ENCODE measurements around the gene MAP6. TPM values are rescaled to one million over a fixed set of nuclear protein-coding genes. Genes with fewer than 3 reads are reported as not detected.

MAP6 gene
- total RNA-seq, 3 donors from 2014 or later (not counting 1 experiment from before 2014, with no cell fraction given) = not detected

GRCh38 chr11:75598264-75598663, 70.6 kb downstream of the MAP6 start:
- Mint-ChIP-seq H3K4me1 (peaks cover 0 to 7% of the 10 kb centered on the region in 2 donors), H3K27ac (no peak overlapping the region), H3K9me3 (no peaks in the 10 kb centered on the region), H3K27me3 (ENCODE audit: low read depth in 2 of 2) (peaks cover 6 to 24% of the 10 kb centered on the region in 2 donors), H3K4me3 (no peak overlapping the region), H3K36me3 (no peaks in the 10 kb centered on the region)
- no peak overlapping the region for H3K4me3 ChIP-seq (ENCODE audit: low read length)
- no peak overlapping the region for H3K27ac ChIP-seq (ENCODE audit: low read length)
- H3K36me3 ChIP-seq (ENCODE audit: control insufficient read depth, insufficient read depth, low read length) = no peaks in the 10 kb centered on the region
- intact Hi-C loops (cut with micrococcal nuclease) = no loop called here
- H3K27me3 ChIP-seq (ENCODE audit: control insufficient read depth, insufficient read depth, low read length) = no peaks in the 10 kb centered on the region
- ATAC-seq (no peak), DNase-seq (no peak)
- TF ChIP-seq CTCF (IDR thresholded peaks at IDR 0.05) = no peak
- H3K9me3 ChIP-seq (ENCODE audit: control insufficient read depth, insufficient read depth, low read length) = no peaks in the 10 kb centered on the region
- no peaks in the 10 kb centered on the region for H3K4me1 ChIP-seq (ENCODE audit: control insufficient read depth, insufficient read depth, low read length)

GRCh38 chr11:75597636-75598035, 71.2 kb downstream of the MAP6 start:
- peaks cover 3% of the 10 kb centered on the region for H3K4me1 ChIP-seq (ENCODE audit: control insufficient read depth, insufficient read depth, low read length)
- no peaks in the 10 kb centered on the region for H3K36me3 ChIP-seq (ENCODE audit: control insufficient read depth, insufficient read depth, low read length)
- H3K9me3 ChIP-seq (ENCODE audit: control insufficient read depth, insufficient read depth, low read length) = no peaks in the 10 kb centered on the region
- Mint-ChIP-seq H3K27me3 (ENCODE audit: low read depth in 2 of 2) (peaks cover 4 to 18% of the 10 kb centered on the region in 2 donors), H3K27ac (no peak overlapping the region), H3K36me3 (no peaks in the 10 kb centered on the region), H3K9me3 (no peaks in the 10 kb centered on the region), H3K4me3 (no peak overlapping the region), H3K4me1 (peaks cover 6 to 14% of the 10 kb centered on the region in 2 donors)
- WGBS (ENCODE audit: insufficient coverage) = 75% methylated on average over 4 of the region's 4 CpGs
- DNase-seq (no peak), ATAC-seq (no peak)
- intact Hi-C loops (cut with micrococcal nuclease) = no loop called here
- H3K4me3 ChIP-seq (ENCODE audit: low read length) = no peak overlapping the region
- no peak for TF ChIP-seq CTCF (IDR thresholded peaks at IDR 0.05)
- H3K27me3 ChIP-seq (ENCODE audit: control insufficient read depth, insufficient read depth, low read length) = no peaks in the 10 kb centered on the region
- no peak overlapping the region for H3K27ac ChIP-seq (ENCODE audit: low read length)

GRCh38 chr11:75596914-75597313, 71.9 kb downstream of the MAP6 start:
- 90% methylated on average over 3 of the region's 4 CpGs for WGBS (ENCODE audit: insufficient coverage)
- Histone ChIP-seq H3K4me1 (ENCODE audit: control insufficient read depth, insufficient read depth, low read length) (peaks cover 10% of the 10 kb centered on the region), H3K27me3 (ENCODE audit: control insufficient read depth, insufficient read depth, low read length) (no peaks in the 10 kb centered on the region), H3K4me3 (ENCODE audit: low read length) (no peak overlapping the region), H3K9me3 (ENCODE audit: control insufficient read depth, insufficient read depth, low read length) (no peaks in the 10 kb centered on the region), H3K27ac (ENCODE audit: low read length) (no peak overlapping the region), H3K36me3 (ENCODE audit: control insufficient read depth, insufficient read depth, low read length) (no peaks in the 10 kb centered on the region)
- DNase-seq (no peak), ATAC-seq (no peak)
- Mint-ChIP-seq H3K4me1 (peaks cover 13 to 21% of the 10 kb centered on the region in 2 donors), H3K36me3 (no peaks in the 10 kb centered on the region), H3K27me3 (ENCODE audit: low read depth in 2 of 2) (peaks cover 4 to 14% of the 10 kb centered on the region in 2 donors), H3K9me3 (no peaks in the 10 kb centered on the region), H3K27ac (no peak overlapping the region), H3K4me3 (no peak overlapping the region)
- TF ChIP-seq CTCF (IDR thresholded peaks at IDR 0.05) = no peak
- intact Hi-C loops (cut with micrococcal nuclease) = no loop called here

GRCh38 chr11:75595429-75595828, 73.4 kb downstream of the MAP6 start:
- peaks cover 10% of the 10 kb centered on the region for H3K4me1 ChIP-seq (ENCODE audit: control insufficient read depth, insufficient read depth, low read length)
- no peaks in the 10 kb centered on the region for H3K36me3 ChIP-seq (ENCODE audit: control insufficient read depth, insufficient read depth, low read length)
- no peaks in the 10 kb centered on the region for H3K36me3 Mint-ChIP-seq
- H3K9me3 ChIP-seq (ENCODE audit: control insufficient read depth, insufficient read depth, low read length) = no peaks in the 10 kb centered on the region
- 49% methylated on average over 2 of the region's 2 CpGs for WGBS (ENCODE audit: insufficient coverage)
- H3K27ac ChIP-seq (ENCODE audit: low read length) = no peak overlapping the region
- H3K27ac Mint-ChIP-seq = no peak overlapping the region
- H3K9me3 Mint-ChIP-seq = no peaks in the 10 kb centered on the region
- intact Hi-C loops (cut with micrococcal nuclease) = no loop called here
- no peak for TF ChIP-seq CTCF (IDR thresholded peaks at IDR 0.05)
- DNase-seq = no peak
- peaks cover 14 to 22% of the 10 kb centered on the region in 2 donors for H3K4me1 Mint-ChIP-seq
- no peak for ATAC-seq
- no peaks in the 10 kb centered on the region for H3K27me3 ChIP-seq (ENCODE audit: control insufficient read depth, insufficient read depth, low read length)
- no peak overlapping the region for H3K4me3 Mint-ChIP-seq
- H3K27me3 Mint-ChIP-seq (ENCODE audit: low read depth in 2 of 2) = peaks cover 4 to 14% of the 10 kb centered on the region in 2 donors
- H3K4me3 ChIP-seq (ENCODE audit: low read length) = no peak overlapping the region

Measured in natural killer cell (primary cell).